GM23338 (cell line): Measurements from ENCODE around the gene CNP. TPM values are rescaled to one million over a fixed set of nuclear protein-coding genes. Genes with fewer than 3 reads are reported as not detected.

Experiments
- ATAC-seq: fragments of 200-7000 bp; cut with Tn5 transposase; 3 replicates; pipeline ENCODE4 v1.9.1; 2020
- DNase-seq: peaks from one replicate; pipeline ENCODE4 v3.0.0-alpha.2; 2015; ENCODE audit warnings: low spot score
- H2AFZ ChIP-seq: fragments of 200-600 bp; sonication (generic); 2 replicates; pipeline ENCODE4 v1.8.0; 2016; ENCODE audit warnings: antibody characterized with exemption, mild to moderate bottlenecking, moderate library complexity
- H3F3A ChIP-seq: fragments of 200-600 bp; sonication (generic); replicated peaks from 2 replicates; pipeline ENCODE4 v1.8.0; 2017; ENCODE audit warnings: antibody characterized with exemption, mixed run types, low read depth
- H3K27ac ChIP-seq: fragments of 200-600 bp; sonication (generic); 2 replicates; pipeline ENCODE4 v1.6.1; 2016; ENCODE audit warnings: low read depth
- H3K27me3 ChIP-seq: fragments of 200-600 bp; sonication (generic); 2 replicates; pipeline ENCODE4 v1.8.0; 2016; ENCODE audit warnings: mild to moderate bottlenecking, mixed run types, moderate library complexity; ENCODE audit not compliant: insufficient read depth
- H3K36me3 ChIP-seq: fragments of 200-600 bp; sonication (generic); 2 replicates; pipeline ENCODE4 v1.8.0; 2016; ENCODE audit warnings: mild to moderate bottlenecking; ENCODE audit not compliant: insufficient read depth
- H3K4me1 ChIP-seq: fragments of 200-600 bp; sonication (generic); 2 replicates; pipeline ENCODE4 v1.8.0; 2016; ENCODE audit warnings: mild to moderate bottlenecking, moderate library complexity; ENCODE audit not compliant: insufficient read depth
- H3K4me2 ChIP-seq: fragments of 200-600 bp; sonication (generic); 2 replicates; pipeline ENCODE4 v1.7.1; 2017; ENCODE audit warnings: mixed run types
- H3K4me3 ChIP-seq: fragments of 200-600 bp; sonication (generic); 2 replicates; pipeline ENCODE4 v1.6.1; 2016; ENCODE audit warnings: mixed run types
- H3K79me2 ChIP-seq: fragments of 200-600 bp; sonication (generic); replicated peaks from 2 replicates; pipeline ENCODE4 v1.8.0; 2017; ENCODE audit warnings: mild to moderate bottlenecking; ENCODE audit not compliant: insufficient read depth
- H3K9me2 ChIP-seq: fragments of 200-600 bp; sonication (generic); 2 replicates; pipeline ENCODE4 v1.8.0; 2017; ENCODE audit not compliant: insufficient read depth
- H4K20me1 ChIP-seq: fragments of 200-600 bp; sonication (generic); replicated peaks from 2 replicates; pipeline ENCODE4 v1.8.0; 2017; ENCODE audit warnings: mild to moderate bottlenecking; ENCODE audit not compliant: insufficient read depth
- H3K27ac Mint-ChIP-seq: 2 replicates; pipeline ENCODE4 v1.8.0; 2020; ENCODE audit warnings: inconsistent platforms, mild to moderate bottlenecking, moderate library complexity, mixed read lengths
- H3K27me3 Mint-ChIP-seq: 3 replicates; pipeline ENCODE4 v1.8.0; 2022; ENCODE audit warnings: low read depth, mild to moderate bottlenecking, moderate library complexity, mixed read lengths, inconsistent platforms; ENCODE audit not compliant: insufficient read depth, poor library complexity
- H3K36me3 Mint-ChIP-seq: 3 replicates; pipeline ENCODE4 v1.8.0; 2021; ENCODE audit warnings: low read depth, mild to moderate bottlenecking, inconsistent platforms, moderate library complexity, mixed read lengths
- H3K4me1 Mint-ChIP-seq: 3 replicates; pipeline ENCODE4 v1.8.0; 2020; ENCODE audit warnings: mild to moderate bottlenecking, inconsistent platforms, mixed read lengths
- H3K4me3 Mint-ChIP-seq: 3 replicates; pipeline ENCODE4 v1.8.0; 2021; ENCODE audit warnings: moderate library complexity, mild to moderate bottlenecking, inconsistent platforms, mixed read lengths
- H3K9me3 Mint-ChIP-seq: 3 replicates; pipeline ENCODE4 v1.8.0; 2020; ENCODE audit warnings: moderate library complexity, mild to moderate bottlenecking, inconsistent platforms, mixed read lengths
- CTCF ChIP-seq, 2 experiments: fragments of 200-600 bp in 1 of 2; sonication (generic) in 1 of 2; conservative IDR thresholded peaks; 2 replicates each; pipeline versions ENCODE4 v1.5.1 to v1.6.1; 2016 to 2017; ENCODE audit warnings: antibody characterized with exemption in 2 of 2, low read depth in 2 of 2, mild to moderate bottlenecking in 2 of 2, moderate library complexity in 1 of 2
- JUNB ChIP-seq: IDR thresholded peaks from one replicate; pipeline ENCODE4 v1.6.1; 2016; ENCODE audit warnings: antibody characterized with exemption; ENCODE audit not compliant: unreplicated experiment
- NANOG ChIP-seq: IDR thresholded peaks from 2 replicates; pipeline ENCODE4 v1.6.1; 2016; ENCODE audit warnings: antibody characterized with exemption, borderline replicate concordance
- POLR2AphosphoS5 ChIP-seq: IDR thresholded peaks from 2 replicates; pipeline ENCODE4 v1.6.1; 2016; ENCODE audit warnings: antibody characterized with exemption, low read depth
- REST ChIP-seq: IDR thresholded peaks from one replicate; pipeline ENCODE4 v1.6.1; 2018; ENCODE audit warnings: antibody characterized with exemption; ENCODE audit not compliant: unreplicated experiment
- STAT1 ChIP-seq: IDR thresholded peaks from one replicate; pipeline ENCODE4 v1.6.1; 2016; ENCODE audit warnings: antibody characterized with exemption; ENCODE audit not compliant: unreplicated experiment
- ZNF114 ChIP-seq: fragments of 250-450 bp; sonication (Bioruptor Pico); IDR thresholded peaks from 2 replicates; pipeline ENCODE4 v1.5.0; 2020; ENCODE audit warnings: mild to moderate bottlenecking, moderate library complexity
- ZNF331 ChIP-seq: fragments of 250-450 bp; sonication (Bioruptor Pico); IDR thresholded peaks from 2 replicates; pipeline ENCODE4 v1.5.0; 2020; ENCODE audit warnings: low read depth, mild to moderate bottlenecking, moderate library complexity
- polyA plus RNA-seq: library from polyadenylated mRNA; unstranded; fragments of >200 nt; fragmentation: Nextera tagmentation; extraction: Ambion mirVana; gene quantifications from 2 replicates; pipeline ENCODE4 v1.2.1, GENCODE V29; 2016
- total RNA-seq: library from RNA; depleted of rRNA; stranded (reverse); fragments of >200 nt; shearing (Covaris generic); gene quantifications from 2 replicates; pipeline ENCODE4 v1.2.3, GENCODE V29; 2014

CNP gene
- total and polyA plus RNA-seq, 2 experiments from 2014 or later: 30.8 to 47.8 TPM

DNA sequence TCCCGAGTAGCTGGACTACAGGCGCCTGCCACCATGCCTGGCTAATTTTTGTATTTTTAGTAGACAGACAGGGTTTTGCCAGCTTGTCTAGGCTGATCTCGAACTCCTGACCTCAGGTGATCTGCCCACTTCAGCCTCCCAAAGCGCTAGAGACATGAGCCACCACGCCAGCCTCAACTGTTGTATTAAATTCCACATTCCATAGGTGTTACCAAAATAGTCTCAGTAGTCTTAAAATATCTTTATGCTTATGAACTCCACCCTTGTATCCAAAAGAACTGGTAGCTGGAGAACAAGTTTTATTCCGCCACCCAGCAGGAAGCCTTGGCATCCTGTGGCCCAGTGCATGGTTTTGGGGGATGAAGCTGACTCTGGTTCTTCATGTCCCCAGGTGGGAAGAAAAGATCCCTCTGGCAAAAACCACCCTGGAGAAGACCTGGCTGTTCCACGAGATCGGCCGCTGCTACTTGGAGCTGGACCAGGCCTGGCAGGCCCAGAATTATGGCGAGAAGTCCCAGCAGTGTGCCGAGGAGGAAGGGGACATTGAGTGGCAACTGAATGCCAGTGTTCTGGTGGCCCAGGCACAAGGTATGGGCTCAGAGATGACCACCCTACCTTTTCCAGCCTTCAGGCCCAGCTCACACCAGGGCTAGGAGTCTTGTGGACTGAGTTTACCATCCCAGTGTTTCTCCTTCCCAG is 17.7 kb upstream of the CNP start (continued):
- no peak for TF ChIP-seq JUNB

GRCh38 chr17:41956522-41956921 is 10.1 kb upstream of the CNP start:
- no peak for ATAC-seq
- H3K9me2 ChIP-seq: no peaks in the 10 kb centered on the region
- TF ChIP-seq POLR2AphosphoS5 (no peak), NANOG (no peak), STAT1 (no peak), ZNF114 (CRISPR knock-in tag) (no peak), ZNF331 (CRISPR knock-in tag) (no peak), REST (no peak), CTCF (conservative IDR thresholded peaks at IDR 0.05; ENCODE audit: low read depth in 2 of 2) (no peak)
- no peaks in the 10 kb centered on the region for H3K79me2 ChIP-seq
- no peak overlapping the region for H3K4me2 ChIP-seq
- no peak for DNase-seq
- H4K20me1 ChIP-seq: no peaks in the 10 kb centered on the region
- H3K4me1 ChIP-seq: peaks cover 19% of the 10 kb centered on the region
- peaks cover 10% of the 10 kb centered on the region; the same call in 1 of the 2 replicates for H3F3A ChIP-seq
- no peaks in the 10 kb centered on the region for H3K36me3 ChIP-seq
- peaks cover 10% of the 10 kb centered on the region; the same call in 1 of the 3 replicates for H3K36me3 Mint-ChIP-seq
- no peak overlapping the region for H2AFZ ChIP-seq
- H3K9me3 Mint-ChIP-seq: no peaks in the 10 kb centered on the region; the same call in 2 of the 3 replicates
- H3K4me1 Mint-ChIP-seq: peaks cover 22% of the 10 kb centered on the region
- no peak overlapping the region for H3K27ac Mint-ChIP-seq
- no peak overlapping the region for H3K27ac ChIP-seq
- H3K27me3 Mint-ChIP-seq: peaks cover 12% of the 10 kb centered on the region
- no peak overlapping the region for H3K4me3 ChIP-seq
- H3K27me3 ChIP-seq: no peaks in the 10 kb centered on the region
- H3K4me3 Mint-ChIP-seq: no peak overlapping the region
